Measurements from ENCODE around the gene JAK1.

GRCh38 chr1:64877151-64877550, 89.2 kb downstream of the JAK1 start:
- TF ChIP-seq ZNF274 (IDR thresholded peaks at IDR 0.05; ENCODE audit: low read depth, low read length) (no peak), SUZ12 (IDR thresholded peaks at IDR 0.05; ENCODE audit: extremely low read depth, insufficient read depth, insufficient read length) (no peak), YY1 (IDR thresholded peaks at IDR 0.05; ENCODE audit: insufficient read depth, insufficient read length) (no peak)

All from NT2/D1 (cell line).